ENCODE data around the gene GARNL3.

DNA sequence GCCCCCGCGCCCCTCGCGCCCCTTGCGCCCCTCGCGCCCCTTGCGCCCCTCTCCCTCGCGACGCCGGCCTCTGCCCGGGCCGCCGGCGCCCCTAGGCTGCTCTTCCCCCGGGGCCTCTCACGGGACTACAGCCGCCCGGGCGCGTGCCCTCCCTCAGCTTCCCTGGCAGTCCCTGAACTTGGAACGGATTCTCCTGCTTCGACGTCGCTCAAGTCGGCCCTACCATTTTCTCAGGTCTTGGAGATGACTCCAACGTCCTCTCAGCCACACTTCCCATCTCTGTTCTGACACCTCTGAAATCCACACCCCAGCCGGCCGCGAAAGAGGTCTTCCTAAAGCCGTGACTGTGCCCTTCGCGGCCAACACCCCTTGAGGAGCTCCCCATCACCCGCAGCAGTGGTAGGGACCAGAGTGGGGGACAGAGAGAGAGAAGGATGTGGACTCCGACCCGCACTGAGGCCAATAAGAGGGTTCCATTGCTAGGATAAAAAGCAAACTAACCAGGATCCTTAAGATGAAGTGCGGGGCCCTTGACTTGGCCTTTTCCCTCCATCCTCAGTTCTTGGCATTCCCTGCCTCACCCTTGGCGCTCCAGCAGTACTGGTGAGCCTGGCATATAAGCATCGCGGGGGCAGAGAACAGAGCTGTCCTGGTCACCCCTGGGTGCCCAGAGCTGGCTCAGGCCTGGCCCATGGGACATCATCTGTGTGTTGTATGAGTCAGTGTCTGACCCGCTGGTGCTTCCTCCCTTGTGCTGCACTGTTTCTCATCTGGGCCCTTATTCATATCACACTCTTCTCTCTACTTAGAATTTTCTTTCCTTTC lies 38.6 kb upstream of the GARNL3 start:
- no peak for TF ChIP-seq CTCF (IDR thresholded peaks at IDR 0.05)
- no peak for TF ChIP-seq POLR2A (IDR thresholded peaks at IDR 0.05)

Measured in heart left ventricle (tissue), 13 donors.